ENCODE measurements around the gene GUCY2C.

Gene GUCY2C

DNA sequence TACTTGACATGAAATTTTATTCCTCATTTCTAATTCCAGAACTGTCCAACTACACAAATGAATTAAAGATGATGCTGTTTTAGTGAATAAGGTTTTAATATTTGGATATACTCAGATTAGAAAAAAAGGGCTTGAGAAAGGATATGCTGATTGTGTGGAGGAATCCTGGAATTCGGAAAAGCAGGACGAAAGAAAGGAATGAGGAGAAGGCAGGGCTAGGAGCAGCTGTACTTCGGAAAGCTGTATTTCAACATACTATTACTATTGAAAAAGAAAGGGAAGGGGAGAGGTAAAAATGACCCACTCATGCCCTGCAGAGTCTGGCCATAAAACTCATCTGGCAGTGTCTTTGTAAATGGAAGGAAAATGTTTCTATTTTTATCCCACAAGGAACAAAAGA is 65.6 kb downstream of the GUCY2C start:
- ChIA-PET CTCF (no interaction called here), POLR2A (no interaction called here)
- TF ChIP-seq L3MBTL2 (conservative IDR thresholded peaks at IDR 0.05) (no peak), ARNT (IDR thresholded peaks at IDR 0.05) (no peak), SUZ12 (IDR thresholded peaks at IDR 0.05) (no peak), BHLHE40 (IDR thresholded peaks at IDR 0.05; ENCODE audit: borderline replicate concordance) (no peak)

DNA sequence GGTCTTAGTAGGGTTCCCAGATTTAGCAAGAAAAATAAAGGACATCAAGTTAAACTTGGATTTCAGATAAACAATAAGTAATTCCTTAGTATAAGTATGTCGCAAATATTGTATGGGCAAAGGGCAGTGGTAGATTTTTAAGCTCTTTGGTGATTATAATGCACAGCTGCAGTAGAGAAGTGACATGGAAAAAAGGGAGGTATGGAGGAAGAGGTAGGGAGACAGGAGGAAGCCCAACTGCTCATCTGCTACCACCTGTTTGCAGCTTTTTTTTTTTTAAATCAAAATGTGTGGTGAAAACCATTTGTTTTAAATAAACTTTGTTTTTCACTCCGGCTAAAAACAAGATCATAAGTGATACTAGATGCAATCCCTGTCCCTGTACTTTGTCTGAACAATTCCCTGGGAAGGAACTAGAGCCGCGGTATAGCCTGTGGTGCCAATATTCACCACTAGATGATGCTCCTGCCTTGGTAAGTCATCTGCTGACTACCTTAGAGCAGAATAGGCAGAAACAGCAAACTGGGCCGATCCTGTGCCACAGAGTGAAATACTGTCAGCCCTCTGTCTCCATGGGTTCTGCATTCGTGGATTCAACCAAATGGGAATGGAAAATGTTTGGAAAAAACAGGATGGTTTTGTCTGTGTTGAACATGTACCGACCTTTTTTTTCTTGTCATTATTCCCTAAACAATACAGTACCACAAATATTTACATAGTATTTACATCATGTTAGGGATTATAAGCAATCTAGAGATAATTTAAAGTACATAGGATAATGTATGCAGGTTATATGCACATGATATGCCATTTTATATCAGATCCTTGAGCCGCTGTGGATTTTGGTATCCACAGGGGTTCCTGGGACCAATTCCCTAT is 66.3 kb downstream of the GUCY2C start:
- peak; percentile 74 for DNase-seq (ENCODE audit: extremely low spot score)

More for the DNA sequence above, 65.6 kb downstream of the GUCY2C start:
- DNase-seq (ENCODE audit: extremely low spot score): no peak

DNA sequence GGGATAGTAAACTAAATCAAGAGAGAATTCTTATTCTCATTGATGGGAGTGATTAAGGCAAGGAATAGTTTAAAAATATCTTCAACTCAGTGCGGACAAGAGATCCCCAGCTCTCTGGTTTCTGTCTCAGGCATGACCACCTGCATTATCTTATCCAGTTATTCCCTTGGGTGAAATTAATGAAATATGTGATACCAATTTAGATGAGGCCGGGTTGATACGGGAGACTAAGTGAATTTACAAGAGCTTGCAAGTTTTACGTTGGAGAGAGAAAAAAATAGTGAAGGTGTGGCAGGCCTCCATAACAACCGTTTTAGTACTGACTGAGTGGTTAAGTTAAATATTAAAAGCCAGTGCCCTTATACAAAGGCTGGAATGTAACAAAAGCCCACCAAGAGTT is 67.6 kb downstream of the GUCY2C start:
- TF ChIP-seq SUZ12 (IDR thresholded peaks at IDR 0.05) (no peak), FOXK2 (IDR thresholded peaks at IDR 0.05) (no peak), SP1 (IDR thresholded peaks at IDR 0.05) (no peak), ELF4 (IDR thresholded peaks at IDR 0.05) (no peak), NFRKB (IDR thresholded peaks at IDR 0.05) (no peak)
- TF ChIP-seq, protein P1, sequence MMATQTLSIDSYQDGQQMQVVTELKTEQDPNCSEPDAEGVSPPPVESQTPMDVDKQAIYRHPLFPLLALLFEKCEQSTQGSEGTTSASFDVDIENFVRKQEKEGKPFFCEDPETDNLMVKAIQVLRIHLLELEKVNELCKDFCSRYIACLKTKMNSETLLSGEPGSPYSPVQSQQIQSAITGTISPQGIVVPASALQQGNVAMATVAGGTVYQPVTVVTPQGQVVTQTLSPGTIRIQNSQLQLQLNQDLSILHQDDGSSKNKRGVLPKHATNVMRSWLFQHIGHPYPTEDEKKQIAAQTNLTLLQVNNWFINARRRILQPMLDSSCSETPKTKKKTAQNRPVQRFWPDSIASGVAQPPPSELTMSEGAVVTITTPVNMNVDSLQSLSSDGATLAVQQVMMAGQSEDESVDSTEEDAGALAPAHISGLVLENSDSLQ (IDR thresholded peaks at IDR 0.05): no peak
- POLR2A ChIA-PET: no interaction called here
- CTCF ChIA-PET: interaction anchor here (0.5 kb wide), 1 partner anchor 1404 kb away, joined by 4 read pairs; no protein-coding TSS in a partner anchor
- no peak for DNase-seq (ENCODE audit: extremely low spot score)

More for the DNA sequence above, 66.3 kb downstream of the GUCY2C start:
- CTCF ChIA-PET: interaction anchor here (0.6 to 0.9 kb wide), 4 partner anchors 10 to 533 kb away, joined by 3 read pairs; no protein-coding TSS in a partner anchor
- TF ChIP-seq ARNT (IDR thresholded peaks at IDR 0.05): no peak
- TF ChIP-seq, protein P1 (IDR thresholded peaks at IDR 0.05): no peak
- TF ChIP-seq FOXM1 (IDR thresholded peaks at IDR 0.05; ENCODE audit: borderline replicate concordance): no peak
- no peak for TF ChIP-seq FOXA1 (IDR thresholded peaks at IDR 0.05)
- no peak for TF ChIP-seq FOXK2 (IDR thresholded peaks at IDR 0.05)
- TF ChIP-seq CTBP1 (IDR thresholded peaks at IDR 0.05; ENCODE audit: borderline replicate concordance): no peak
- no peak for TF ChIP-seq SP1 (IDR thresholded peaks at IDR 0.05)
- POLR2A ChIA-PET: no interaction called here

DNA sequence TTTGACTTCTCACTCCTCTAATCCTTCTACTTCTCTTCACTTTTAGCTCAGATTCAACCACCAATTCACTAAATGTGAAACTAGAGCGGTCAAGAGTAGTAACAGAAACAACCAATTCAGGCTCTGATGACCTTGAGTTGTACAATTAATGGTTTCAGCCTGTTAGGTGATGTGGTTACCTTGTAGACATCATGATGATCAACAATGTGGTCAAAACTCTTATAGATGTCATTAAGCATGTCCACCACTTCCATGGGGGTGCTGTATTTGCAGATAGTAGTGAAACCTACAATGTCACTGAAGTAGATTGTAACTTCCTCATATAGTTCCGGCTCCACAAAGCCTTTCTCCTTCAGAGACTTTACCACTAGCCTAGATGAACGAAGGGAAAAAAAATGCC is 74.6 kb downstream of the GUCY2C start:
- ChIA-PET POLR2A (no interaction called here), CTCF (no interaction called here)
- TF ChIP-seq TARDBP (IDR thresholded peaks at IDR 0.05) (no peak), FOXA1 (IDR thresholded peaks at IDR 0.05) (no peak), ARNT (IDR thresholded peaks at IDR 0.05) (no peak), ZNF384 (IDR thresholded peaks at IDR 0.05) (no peak), SP1 (IDR thresholded peaks at IDR 0.05) (no peak), LEF1 (IDR thresholded peaks at IDR 0.05; ENCODE audit: borderline replicate concordance) (no peak), L3MBTL2 (conservative IDR thresholded peaks at IDR 0.05) (no peak)
- no peak for DNase-seq (ENCODE audit: extremely low spot score)

DNA sequence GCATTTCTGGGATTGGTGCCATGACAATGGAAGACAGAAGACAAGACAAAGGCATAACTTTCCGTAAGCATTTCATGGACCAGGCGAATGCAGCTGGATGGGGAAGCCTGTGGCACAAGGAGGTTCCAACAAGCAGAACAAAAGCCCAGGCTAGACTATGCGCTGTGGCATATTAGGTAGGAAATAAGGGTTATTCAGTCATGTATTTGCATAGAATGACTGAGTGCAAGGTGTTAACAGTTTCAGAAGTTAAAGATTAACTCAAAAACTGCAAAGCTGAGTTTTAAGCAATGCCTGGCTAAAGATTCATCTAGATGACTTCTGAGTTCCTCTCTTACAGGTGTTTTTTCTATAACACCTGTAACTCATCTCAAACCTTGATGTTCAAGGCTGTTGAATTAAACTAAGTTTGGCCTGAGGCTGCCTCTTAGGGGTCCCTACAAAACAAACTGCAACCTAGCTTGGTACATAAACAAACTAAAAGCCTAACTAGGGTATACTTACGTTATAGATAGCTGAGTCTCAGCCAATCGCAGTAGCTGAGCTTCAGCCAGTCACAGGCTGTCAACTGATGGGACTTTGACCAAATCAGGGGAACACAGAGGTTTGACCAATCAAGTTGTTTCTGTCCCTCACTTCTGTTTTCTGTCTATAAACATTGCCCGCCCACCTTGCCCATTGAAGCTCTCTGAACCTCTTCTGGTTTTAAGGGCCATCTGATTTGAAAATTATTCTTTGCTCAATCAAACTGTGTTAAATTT is 76.5 kb downstream of the GUCY2C start:
- TF ChIP-seq SUZ12 (IDR thresholded peaks at IDR 0.05) (no peak), ARNT (IDR thresholded peaks at IDR 0.05) (no peak), NFRKB (IDR thresholded peaks at IDR 0.05) (no peak), CTBP1 (IDR thresholded peaks at IDR 0.05; ENCODE audit: borderline replicate concordance) (no peak), HDGF (IDR thresholded peaks at IDR 0.05; ENCODE audit: borderline replicate concordance) (no peak), ELF4 (IDR thresholded peaks at IDR 0.05) (no peak), SP1 (IDR thresholded peaks at IDR 0.05) (no peak), FOXA1 (IDR thresholded peaks at IDR 0.05) (no peak), ZNF384 (IDR thresholded peaks at IDR 0.05) (no peak), FOXK2 (IDR thresholded peaks at IDR 0.05) (no peak), LEF1 (IDR thresholded peaks at IDR 0.05; ENCODE audit: borderline replicate concordance) (no peak), TARDBP (IDR thresholded peaks at IDR 0.05) (no peak), FOXM1 (IDR thresholded peaks at IDR 0.05; ENCODE audit: borderline replicate concordance) (no peak), BHLHE40 (IDR thresholded peaks at IDR 0.05; ENCODE audit: borderline replicate concordance) (no peak), L3MBTL2 (conservative IDR thresholded peaks at IDR 0.05) (no peak)
- TF ChIP-seq, protein P1 (IDR thresholded peaks at IDR 0.05): no peak
- CTCF ChIA-PET: interaction anchor here (1.1 kb wide), 1 partner anchor 10 kb away, joined by 3 read pairs; no protein-coding TSS in a partner anchor
- no peak for DNase-seq (ENCODE audit: extremely low spot score)
- POLR2A ChIA-PET: no interaction called here

DNA sequence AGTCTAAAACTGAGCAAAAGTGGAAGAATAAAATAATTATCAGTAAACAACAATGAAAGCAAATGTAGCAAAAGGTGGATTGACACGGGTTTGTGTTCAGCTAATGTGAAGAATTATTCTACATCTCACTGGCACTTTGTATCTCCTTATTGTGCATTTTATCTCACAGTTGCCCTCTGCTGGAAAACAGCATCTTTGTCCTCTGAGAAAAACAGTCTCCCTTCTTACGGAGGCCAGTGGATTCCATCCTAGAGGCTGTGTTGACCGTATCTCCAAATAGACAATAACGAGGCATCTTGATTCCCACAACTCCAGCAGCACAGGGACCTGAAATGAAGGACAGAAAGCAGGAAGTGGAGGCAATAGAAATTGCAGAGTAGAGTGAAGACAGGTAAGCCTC is 77.4 kb downstream of the GUCY2C start:
- ChIA-PET POLR2A (no interaction called here), CTCF (no interaction called here)
- DNase-seq (ENCODE audit: extremely low spot score): peak; percentile 14
- TF ChIP-seq TARDBP (IDR thresholded peaks at IDR 0.05): no peak
- no peak for TF ChIP-seq FOXA1 (IDR thresholded peaks at IDR 0.05)
- TF ChIP-seq, protein P1 (IDR thresholded peaks at IDR 0.05): no peak
- TF ChIP-seq L3MBTL2 (conservative IDR thresholded peaks at IDR 0.05): no peak
- TF ChIP-seq CTBP1 (IDR thresholded peaks at IDR 0.05; ENCODE audit: borderline replicate concordance): no peak
- no peak for TF ChIP-seq FOXM1 (IDR thresholded peaks at IDR 0.05; ENCODE audit: borderline replicate concordance)
- no peak for TF ChIP-seq ELF4 (IDR thresholded peaks at IDR 0.05)
- TF ChIP-seq NFRKB (IDR thresholded peaks at IDR 0.05): no peak
- TF ChIP-seq ARNT (IDR thresholded peaks at IDR 0.05): no peak
- no peak for TF ChIP-seq BHLHE40 (IDR thresholded peaks at IDR 0.05; ENCODE audit: borderline replicate concordance)
- no peak for TF ChIP-seq SUZ12 (IDR thresholded peaks at IDR 0.05)
- no peak for TF ChIP-seq FOXK2 (IDR thresholded peaks at IDR 0.05)
- TF ChIP-seq LEF1 (IDR thresholded peaks at IDR 0.05; ENCODE audit: borderline replicate concordance): no peak
- TF ChIP-seq ZNF384 (IDR thresholded peaks at IDR 0.05): no peak

All from HEK293T (cell line).